Measurements from ENCODE around the gene MRPL45. TPM values are rescaled to one million over a fixed set of nuclear protein-coding genes. Genes with fewer than 3 reads are reported as not detected.

MRPL45 gene
- total and polyA plus RNA-seq, 4 donors = 16.3 to 36.0 (median 23.1) TPM

DNA sequence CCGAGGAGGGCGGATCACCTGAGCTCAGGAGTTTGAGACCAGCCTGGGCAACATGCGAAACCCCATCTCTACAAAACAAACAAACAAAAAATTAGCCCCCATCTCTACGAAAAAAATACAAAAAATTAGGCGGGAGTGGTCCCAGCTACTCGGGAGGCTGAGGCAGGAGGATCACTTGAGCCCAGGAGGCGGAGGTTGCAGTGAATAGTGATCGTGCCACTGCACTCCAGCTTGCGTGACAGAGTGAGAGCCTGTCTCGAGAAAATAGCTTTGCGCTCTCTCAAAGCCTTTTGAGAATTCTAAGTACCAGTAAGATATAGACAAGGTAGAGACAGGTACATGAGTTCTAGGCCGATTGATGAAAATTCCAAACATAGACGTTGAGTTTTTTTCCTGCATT lies 56.7 kb downstream of the MRPL45 start:
- H3K9ac ChIP-seq (ENCODE audit: insufficient read depth in 1 of 2, low read length in 2 of 2) = no peak overlapping the region
- 75 to 83% methylated on average over 13 of the region's 13 CpGs for WGBS, 2 donors
- peaks cover 4 to 40% (median 17%) of the 10 kb centered on the region in 5 donors for H3K4me1 ChIP-seq (ENCODE audit: control insufficient read depth in 5 of 5, insufficient read depth in 5 of 5, low read length in 5 of 5)
- ATAC-seq (ENCODE audit: insufficient read depth, low FRiP score) (no peak), DNase-seq (no peak)
- no peaks in the 10 kb centered on the region for H3K36me3 ChIP-seq (ENCODE audit: control insufficient read depth in 4 of 4, insufficient read depth in 4 of 4, low read length in 4 of 4)
- no peak overlapping the region for H3K27ac ChIP-seq (ENCODE audit: low read depth in 1 of 2, low read length in 1 of 2)
- no peaks in the 10 kb centered on the region for H3K27me3 ChIP-seq (ENCODE audit: control insufficient read depth in 3 of 3, insufficient read depth in 3 of 3, low read length in 2 of 3)
- H3K9me3 ChIP-seq (ENCODE audit: control insufficient read depth in 4 of 4, insufficient read depth in 3 of 4, low read length in 3 of 4) = no peaks in the 10 kb centered on the region
- TF ChIP-seq, protein P1, sequence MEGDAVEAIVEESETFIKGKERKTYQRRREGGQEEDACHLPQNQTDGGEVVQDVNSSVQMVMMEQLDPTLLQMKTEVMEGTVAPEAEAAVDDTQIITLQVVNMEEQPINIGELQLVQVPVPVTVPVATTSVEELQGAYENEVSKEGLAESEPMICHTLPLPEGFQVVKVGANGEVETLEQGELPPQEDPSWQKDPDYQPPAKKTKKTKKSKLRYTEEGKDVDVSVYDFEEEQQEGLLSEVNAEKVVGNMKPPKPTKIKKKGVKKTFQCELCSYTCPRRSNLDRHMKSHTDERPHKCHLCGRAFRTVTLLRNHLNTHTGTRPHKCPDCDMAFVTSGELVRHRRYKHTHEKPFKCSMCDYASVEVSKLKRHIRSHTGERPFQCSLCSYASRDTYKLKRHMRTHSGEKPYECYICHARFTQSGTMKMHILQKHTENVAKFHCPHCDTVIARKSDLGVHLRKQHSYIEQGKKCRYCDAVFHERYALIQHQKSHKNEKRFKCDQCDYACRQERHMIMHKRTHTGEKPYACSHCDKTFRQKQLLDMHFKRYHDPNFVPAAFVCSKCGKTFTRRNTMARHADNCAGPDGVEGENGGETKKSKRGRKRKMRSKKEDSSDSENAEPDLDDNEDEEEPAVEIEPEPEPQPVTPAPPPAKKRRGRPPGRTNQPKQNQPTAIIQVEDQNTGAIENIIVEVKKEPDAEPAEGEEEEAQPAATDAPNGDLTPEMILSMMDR (IDR thresholded peaks at IDR 0.05; ENCODE audit: control extremely low read depth, extremely low read depth) = no peak
- no peak overlapping the region for H3K4me3 ChIP-seq

DNA sequence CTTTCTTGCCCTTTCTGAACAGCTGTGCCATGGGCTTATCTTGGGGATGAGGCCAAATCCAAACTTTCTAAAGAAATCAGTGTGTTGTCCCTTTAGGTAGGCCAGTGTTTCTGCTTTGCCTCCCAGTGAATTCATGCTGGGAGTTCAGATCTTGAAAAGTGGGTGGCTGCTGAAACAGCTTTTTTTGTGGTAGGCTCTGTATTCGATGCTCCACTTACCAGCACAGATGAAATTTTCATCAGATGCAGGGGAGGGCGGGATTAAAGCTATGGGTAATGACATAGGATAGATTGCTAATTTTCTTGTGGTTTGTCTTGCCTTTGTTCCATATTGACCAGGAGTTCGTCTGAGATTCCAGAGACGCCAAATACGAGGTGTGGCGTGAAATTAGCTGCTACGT lies 57.5 kb downstream of the MRPL45 start:
- ATAC-seq (ENCODE audit: insufficient read depth, low FRiP score) = no peak

DNA sequence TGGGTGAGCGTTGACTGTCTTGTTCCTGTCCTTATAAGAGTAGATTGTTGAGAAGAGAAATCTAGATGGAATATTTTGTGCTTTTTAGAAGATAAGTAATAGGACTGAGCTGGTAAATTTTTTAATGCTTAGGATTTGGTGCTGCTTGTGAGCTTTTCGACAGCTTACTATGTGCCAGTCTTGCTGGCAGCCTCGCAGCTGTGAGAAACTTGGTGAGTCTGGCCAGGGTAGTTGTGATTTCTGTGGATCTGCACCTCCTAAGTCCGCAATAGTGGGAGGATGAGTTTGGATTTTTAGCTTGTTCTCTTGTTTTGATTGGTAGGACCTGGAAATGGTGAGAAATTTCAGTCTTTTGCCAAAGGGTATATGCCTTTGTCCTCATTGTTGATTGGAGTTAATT lies 58.3 kb downstream of the MRPL45 start:
- TF ChIP-seq, protein P1 (IDR thresholded peaks at IDR 0.05; ENCODE audit: control extremely low read depth, extremely low read depth) = no peak
- WGBS, 2 donors = 87 to 92% methylated on average over 4 of the region's 4 CpGs
- Histone ChIP-seq H3K27me3 (ENCODE audit: control insufficient read depth in 3 of 3, insufficient read depth in 3 of 3, low read length in 2 of 3) (no peaks in the 10 kb centered on the region), H3K4me3 (no peak overlapping the region), H3K9ac (ENCODE audit: insufficient read depth in 1 of 2, low read length in 2 of 2) (no peak overlapping the region), H3K27ac (ENCODE audit: low read depth in 1 of 2, low read length in 1 of 2) (no peak overlapping the region), H3K4me1 (ENCODE audit: control insufficient read depth in 5 of 5, insufficient read depth in 5 of 5, low read length in 5 of 5) (peaks cover 4 to 46% (median 17%) of the 10 kb centered on the region in 5 donors), H3K9me3 (ENCODE audit: control insufficient read depth in 4 of 4, insufficient read depth in 3 of 4, low read length in 3 of 4) (no peaks in the 10 kb centered on the region), H3K36me3 (ENCODE audit: control insufficient read depth in 4 of 4, insufficient read depth in 4 of 4, low read length in 4 of 4) (no peaks in the 10 kb centered on the region)
- ATAC-seq (ENCODE audit: insufficient read depth, low FRiP score) (no peak), DNase-seq (no peak)

More for the DNA sequence above, 57.5 kb downstream of the MRPL45 start:
- no peak overlapping the region for H3K27ac ChIP-seq (ENCODE audit: low read depth in 1 of 2, low read length in 1 of 2)
- no peaks in the 10 kb centered on the region for H3K9me3 ChIP-seq (ENCODE audit: control insufficient read depth in 4 of 4, insufficient read depth in 3 of 4, low read length in 3 of 4)
- 89 to 91% methylated on average over 7 of the region's 7 CpGs for WGBS, 2 donors
- H3K36me3 ChIP-seq (ENCODE audit: control insufficient read depth in 4 of 4, insufficient read depth in 4 of 4, low read length in 4 of 4) = no peaks in the 10 kb centered on the region
- H3K9ac ChIP-seq (ENCODE audit: insufficient read depth in 1 of 2, low read length in 2 of 2) = no peak overlapping the region
- H3K4me3 ChIP-seq = no peak overlapping the region
- peaks cover 4 to 46% (median 17%) of the 10 kb centered on the region in 5 donors for H3K4me1 ChIP-seq (ENCODE audit: control insufficient read depth in 5 of 5, insufficient read depth in 5 of 5, low read length in 5 of 5)
- no peak for DNase-seq
- H3K27me3 ChIP-seq (ENCODE audit: control insufficient read depth in 3 of 3, insufficient read depth in 3 of 3, low read length in 2 of 3) = no peaks in the 10 kb centered on the region
- TF ChIP-seq, protein P1 (IDR thresholded peaks at IDR 0.05; ENCODE audit: control extremely low read depth, extremely low read depth) = no peak

All from lung (tissue), 12 donors.